Ovary (tissue), 3 donors: ENCODE results near the gene ADD1.

ENCODE experiments used
- CTCF ChIP-seq, 3 donors: fragments of 450-650 bp in 2 of 3; fragments of 200-600 bp in 1 of 3; IDR thresholded peaks; one replicate each; pipeline versions ENCODE4 v1.5.1 to v1.8.0; 2016 to 2022; ENCODE audit warnings: antibody characterized with exemption in 3 of 3, mild to moderate bottlenecking in 1 of 3
- EP300 ChIP-seq: sonication (generic); formaldehyde crosslinking; IDR thresholded peaks from one replicate; pipeline ENCODE4 v1.6.1; 2017; ENCODE audit warnings: antibody characterized with exemption
- POLR2A ChIP-seq: fragments of 450-650 bp; IDR thresholded peaks from one replicate; pipeline ENCODE4 v1.6.1; 2017; ENCODE audit warnings: antibody characterized with exemption, mild to moderate bottlenecking, moderate library complexity
- donor health status: DM: no; HTN: no; CAD: no.

GRCh38 chr4:2846172-2846571 lies 2.5 kb downstream of the ADD1 start:
- TF ChIP-seq CTCF (IDR thresholded peaks at IDR 0.05) = no peak
- TF ChIP-seq POLR2A = no peak
- no peak for TF ChIP-seq EP300
